GM12891 (cell line): ENCODE measurements around the gene PTPN23.
A peak's percentile ranks its signal among the peaks of the same experiment; 100 is the strongest.

Experiments
- POLR2A ChIP-seq: IDR thresholded peaks from 2 replicates; pipeline ENCODE4 v1.6.1; 2011; ENCODE audit warnings: low read depth, low read length, control low read depth
- POLR2AphosphoS5 ChIP-seq: IDR thresholded peaks from 2 replicates; pipeline ENCODE4 v1.6.1; 2011; ENCODE audit warnings: low read depth, low read length, control low read depth
- TAF1 ChIP-seq: IDR thresholded peaks from 2 replicates; pipeline ENCODE4 v1.6.1; 2011; ENCODE audit warnings: low read depth, low read length, control low read depth

GRCh38 chr3:47420511-47421484 lies 40.0 kb downstream of the PTPN23 start:
- TF ChIP-seq POLR2A (no peak), POLR2AphosphoS5 (peak; percentile 43; the same call in 1 of the 2 replicates), TAF1 (no peak)
